GM20000 (cell line): Measurements from ENCODE around the gene MPC1.

ENCODE experiments used
- DNase-seq: peaks from one replicate; pipeline ENCODE4 v3.0.0; 2012; ENCODE audit warnings: low spot score
- CTCF ChIP-seq: IDR thresholded peaks from 2 replicates; pipeline ENCODE4 v1.5.1; 2012; ENCODE audit warnings: mild to moderate bottlenecking, control low read depth; ENCODE audit errors: extremely low read depth, missing control alignments

Gene MPC1

GRCh38 chr6:166344240-166344639, 38.5 kb downstream of the MPC1 start:
- no peak for DNase-seq
- no peak for TF ChIP-seq CTCF

- TF ChIP-seq CTCF = no peak
- DNase-seq = no peak
Measured at GRCh38 chr6:166343150-166343487, 39.6 kb downstream of the MPC1 start.

- no peak for TF ChIP-seq CTCF
- peak; percentile 94 for DNase-seq
Measured at GRCh38 chr6:166342349-166343149, 40.2 kb downstream of the MPC1 start, which contains the start of gene SFT2D1. Gene SFT2D1 (minus strand): TSS chr6:166342545. CDS start chr6:166342481, 64 bp downstream.

GRCh38 chr6:166341977-166342348, 40.8 kb downstream of the MPC1 start:
- TF ChIP-seq CTCF = no peak
- no peak for DNase-seq

GRCh38 chr6:166341464-166341863, 41.3 kb downstream of the MPC1 start:
- TF ChIP-seq CTCF = no peak
- no peak for DNase-seq

- no peak for DNase-seq
- TF ChIP-seq CTCF = no peak
Measured at GRCh38 chr6:166338854-166339253, 43.9 kb downstream of the MPC1 start.

- DNase-seq = no peak
- no peak for TF ChIP-seq CTCF
Measured at GRCh38 chr6:166336847-166337246, 45.9 kb downstream of the MPC1 start.
